ENCODE results near the gene GIGYF1. TPM values are rescaled to one million over a fixed set of nuclear protein-coding genes. Genes with fewer than 3 reads are reported as not detected.
A peak's percentile ranks its signal among the peaks of the same experiment; 100 is the strongest.

The GIGYF1 gene
- total and polyA plus RNA-seq, 2 of the 13 experiments (the other 11 are each of a cell fraction or from before 2014, with no cell fraction given): 7.6 to 16.1 TPM

GRCh38 chr7:100641463-100641859 is 52.6 kb downstream of the GIGYF1 start, which contains the start of gene TFR2 (continued):
- TF ChIP-seq FOXP4 (CRISPR knock-in tag; IDR thresholded peaks at IDR 0.05) (peak; percentile 60), ZNF546 (CRISPR knock-in tag; conservative IDR thresholded peaks at IDR 0.05) (no peak), TBX3 (IDR thresholded peaks at IDR 0.05; ENCODE audit: borderline replicate concordance) (no peak), LCORL (IDR thresholded peaks at IDR 0.05) (no peak), LCORL (CRISPR knock-in tag; IDR thresholded peaks at IDR 0.05) (peak; percentile 72), THAP11 (CRISPR knock-in tag; IDR thresholded peaks at IDR 0.05) (peak; percentile 64), ZZZ3 (CRISPR knock-in tag; IDR thresholded peaks at IDR 0.05; ENCODE audit: borderline replicate concordance) (no peak), CREBL2 (CRISPR knock-in tag; IDR thresholded peaks at IDR 0.05; ENCODE audit: borderline replicate concordance) (no peak), SAFB2 (CRISPR knock-in tag; IDR thresholded peaks at IDR 0.05; ENCODE audit: borderline replicate concordance, low read depth) (no peak), ARID4A (CRISPR knock-in tag; IDR thresholded peaks at IDR 0.05; ENCODE audit: borderline replicate concordance) (peak; percentile 59; the same call in 1 of the 2 replicates), TCF7 (IDR thresholded peaks at IDR 0.05; ENCODE audit: low read depth) (no peak), ZNF367 (CRISPR knock-in tag; IDR thresholded peaks at IDR 0.05; ENCODE audit: borderline replicate concordance) (no peak), PHF20 (CRISPR knock-in tag; IDR thresholded peaks at IDR 0.05) (no peak), GTF2F1 (IDR thresholded peaks at IDR 0.05; ENCODE audit: low read length) (no peak), TERF1 (CRISPR knock-in tag; IDR thresholded peaks at IDR 0.05) (no peak), CHCHD3 (CRISPR knock-in tag; IDR thresholded peaks at IDR 0.05) (no peak), E2F1 (CRISPR knock-in tag; IDR thresholded peaks at IDR 0.05) (no peak), ZNF280B (CRISPR knock-in tag; IDR thresholded peaks at IDR 0.05; ENCODE audit: borderline replicate concordance) (no peak)

Data from HepG2 (cell line).